SH-SY5Y (cell line): ENCODE measurements around the gene ANKFY1.

Experiments used
- GATA2 ChIP-seq: IDR thresholded peaks from 2 replicates; pipeline ENCODE4 v1.6.1; 2011; ENCODE audit warnings: mild to moderate bottlenecking, low read depth, low read length
- GATA3 ChIP-seq: IDR thresholded peaks from 2 replicates; pipeline ENCODE4 v1.6.1; 2011; ENCODE audit warnings: low read depth, mild to moderate bottlenecking, low read length, moderate library complexity

DNA sequence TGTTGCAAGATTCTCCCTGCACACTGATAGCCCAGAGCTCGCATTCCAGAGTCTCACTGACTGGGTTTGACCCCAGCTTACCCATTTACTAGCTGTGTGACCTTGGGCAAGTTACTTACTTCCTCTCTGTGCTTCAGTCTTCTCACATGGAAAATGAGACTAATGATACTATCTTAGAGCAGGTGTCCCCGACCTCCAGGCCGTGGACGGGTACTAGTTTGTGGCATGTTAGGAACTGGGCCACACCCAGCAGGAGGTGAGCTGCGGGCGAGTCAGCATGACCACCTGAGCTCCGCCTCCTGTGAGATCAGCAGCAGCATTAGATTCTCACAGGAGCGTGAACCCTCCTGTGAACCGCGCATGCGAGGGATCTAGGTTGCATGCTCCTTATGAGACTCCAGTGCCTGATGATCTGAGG lies 15.8 kb downstream of the ANKFY1 start:
- no peak for TF ChIP-seq GATA2
- TF ChIP-seq GATA3, result no peak
